Endothelial cell of hepatic sinusoid (primary cell): ENCODE results near the gene ID2.

ENCODE experiments used
- in situ Hi-C: cut with HindIII; loops from 2 replicates; pipeline ENCODE4 v1.10.0; 2017; ENCODE audit warnings: low sequenced_read_pairs

Gene ID2

DNA sequence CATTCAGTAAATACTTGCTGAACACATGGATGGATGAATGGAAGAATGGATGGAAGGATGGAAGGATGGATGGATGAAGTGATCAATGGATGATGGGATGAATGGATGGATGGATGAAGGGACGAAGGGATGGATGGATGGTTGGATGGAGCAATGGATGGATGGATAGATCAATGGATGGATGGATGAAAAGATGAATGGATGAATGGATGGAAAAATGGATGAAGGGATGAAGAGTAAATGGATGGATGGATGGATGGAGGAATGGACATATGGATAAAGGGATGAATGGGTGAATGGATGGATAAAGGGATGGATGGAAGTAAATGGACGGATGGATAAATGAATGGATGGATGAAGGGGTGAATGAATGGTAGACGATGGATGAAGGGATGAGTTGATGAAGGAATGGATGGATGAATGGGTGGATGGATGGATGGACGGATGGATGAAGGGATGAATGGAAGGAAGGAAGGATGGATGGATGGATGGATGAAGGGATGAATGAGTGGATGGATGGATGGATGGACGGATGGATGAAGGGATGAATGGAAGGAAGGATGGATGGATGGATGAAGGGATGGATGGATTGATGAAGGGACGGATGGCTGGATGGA, 13.9 kb upstream of the ID2 start:
- in situ Hi-C loops, result no loop called here

DNA sequence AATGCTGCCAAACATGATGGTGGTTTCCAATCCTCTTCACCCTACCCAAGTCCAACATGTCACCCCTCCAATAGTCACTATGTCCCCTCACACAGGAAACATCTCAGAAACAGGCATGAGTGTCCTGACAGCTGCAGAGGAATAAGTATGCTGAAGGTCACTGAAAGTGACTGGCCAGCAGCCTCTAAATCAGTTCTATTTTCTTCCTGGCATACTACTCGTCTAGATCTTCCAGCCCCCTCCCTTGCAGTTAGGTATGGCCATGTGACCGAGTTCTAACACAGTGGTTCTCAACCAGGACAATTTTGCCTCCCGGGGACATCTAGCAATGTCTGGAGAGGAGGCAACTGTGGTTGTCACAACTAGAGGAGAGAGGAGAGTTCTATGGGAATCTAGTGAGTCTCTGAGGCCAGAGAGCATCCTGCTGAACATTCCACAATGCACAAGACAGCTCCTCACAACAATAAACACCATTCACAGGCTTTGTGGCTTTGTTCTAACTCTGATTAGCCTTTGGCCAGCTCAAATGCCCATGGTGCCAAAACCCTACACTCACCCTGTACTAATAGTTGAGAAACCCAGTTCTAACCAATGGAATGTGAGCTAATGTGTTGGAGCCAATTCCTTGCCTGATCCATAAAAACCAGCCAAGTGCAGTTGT, 12.6 kb upstream of the ID2 start:
- in situ Hi-C loops, result no loop called here

DNA sequence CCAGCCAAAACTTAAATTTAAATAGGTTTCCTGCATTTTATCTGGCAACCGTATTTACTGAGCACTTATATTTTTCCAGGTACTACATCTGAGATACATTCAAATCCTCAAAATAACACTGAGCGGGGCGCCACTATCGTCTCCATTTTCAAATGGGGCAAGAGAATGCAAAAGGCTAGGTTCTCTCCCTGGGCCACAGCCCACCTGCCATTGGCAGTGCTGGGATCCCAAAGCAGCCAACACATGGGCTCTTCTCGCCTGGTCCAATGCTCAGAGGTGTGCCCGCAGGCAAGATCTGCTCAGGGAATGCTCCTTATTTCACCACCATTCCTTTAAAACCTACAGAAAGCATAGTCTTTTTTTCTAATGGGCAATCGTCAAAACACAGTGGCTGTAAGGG, 11.3 kb upstream of the ID2 start:
- in situ Hi-C loops, result no loop called here

DNA sequence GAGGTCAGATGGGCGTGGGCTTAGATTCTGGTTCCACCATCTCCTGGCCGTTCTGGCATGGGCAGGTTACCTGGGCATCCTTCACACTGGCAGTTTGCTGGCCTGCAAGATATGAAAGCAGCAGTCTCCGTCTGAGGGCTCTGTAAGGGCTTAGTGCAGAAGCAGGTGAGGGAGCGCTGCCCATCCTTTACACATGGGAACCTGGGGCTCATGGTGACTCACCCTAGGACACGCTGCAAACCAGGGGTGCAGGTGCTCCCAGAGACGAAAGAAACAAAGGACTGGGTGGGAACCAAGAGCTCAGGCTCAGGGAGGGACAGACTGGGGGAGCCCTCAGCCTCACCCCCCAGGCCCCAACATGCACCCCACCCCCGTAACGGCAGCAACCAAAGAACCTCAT, 10.7 kb upstream of the ID2 start:
- in situ Hi-C loops, result no loop called here

DNA sequence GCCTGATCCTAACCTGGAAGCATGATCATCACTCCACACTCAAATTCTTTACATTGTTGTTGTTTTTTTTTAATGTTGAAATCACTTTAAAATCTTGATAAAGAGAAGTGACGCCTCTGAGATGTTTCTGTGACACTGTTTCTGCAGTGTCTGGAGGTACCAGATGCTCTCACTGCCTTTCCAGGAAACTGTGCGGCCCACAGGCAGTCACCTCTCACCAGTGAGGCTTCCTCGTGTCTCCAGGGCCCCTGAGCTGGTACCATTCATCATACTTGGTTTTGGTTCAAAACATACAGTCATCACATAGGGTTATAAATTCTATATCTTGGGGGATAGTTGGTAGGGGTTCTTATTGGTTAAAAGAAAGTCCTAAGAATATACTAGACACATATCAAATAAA, 10.1 kb upstream of the ID2 start:
- in situ Hi-C loops, result no loop called here

DNA sequence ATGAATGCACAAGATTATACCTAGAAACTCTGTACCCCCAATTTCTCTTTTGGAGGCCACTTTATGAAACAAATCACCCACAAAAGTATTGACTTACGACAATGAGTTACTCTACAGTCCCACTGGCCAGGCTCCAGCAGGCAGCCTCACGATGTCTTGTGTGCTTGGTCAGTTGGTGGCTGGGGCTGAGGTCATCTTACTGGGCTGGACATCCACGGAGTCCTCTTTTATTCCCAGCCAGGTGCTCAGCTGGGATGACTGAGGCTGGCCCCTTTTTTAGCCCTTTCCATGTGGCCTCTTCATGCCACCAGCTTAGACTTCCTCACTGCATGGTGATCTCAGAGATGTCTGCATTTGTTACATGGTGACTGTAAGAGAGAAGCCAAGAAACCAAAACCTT, 8.9 kb upstream of the ID2 start:
- in situ Hi-C loops, result no loop called here

DNA sequence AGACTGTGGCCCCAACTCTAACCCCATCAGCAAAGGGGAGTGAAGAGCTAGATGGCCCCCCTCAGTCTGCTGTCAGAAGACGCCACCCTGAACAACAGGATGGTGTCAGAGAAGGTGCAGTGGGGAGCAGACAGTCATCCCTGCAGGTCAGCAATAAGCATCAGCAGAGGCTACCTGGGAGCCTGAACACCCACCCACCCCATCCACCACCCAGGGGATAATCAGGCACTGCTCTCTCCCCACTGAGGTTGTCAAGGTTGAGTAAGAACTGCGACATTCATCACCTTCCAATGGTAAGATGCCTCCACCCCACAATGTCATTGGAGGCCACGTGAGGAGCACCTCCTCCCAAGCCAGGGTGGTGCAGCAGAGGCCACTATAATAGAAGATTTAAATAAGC, 8.5 kb upstream of the ID2 start:
- in situ Hi-C loops, result no loop called here

DNA sequence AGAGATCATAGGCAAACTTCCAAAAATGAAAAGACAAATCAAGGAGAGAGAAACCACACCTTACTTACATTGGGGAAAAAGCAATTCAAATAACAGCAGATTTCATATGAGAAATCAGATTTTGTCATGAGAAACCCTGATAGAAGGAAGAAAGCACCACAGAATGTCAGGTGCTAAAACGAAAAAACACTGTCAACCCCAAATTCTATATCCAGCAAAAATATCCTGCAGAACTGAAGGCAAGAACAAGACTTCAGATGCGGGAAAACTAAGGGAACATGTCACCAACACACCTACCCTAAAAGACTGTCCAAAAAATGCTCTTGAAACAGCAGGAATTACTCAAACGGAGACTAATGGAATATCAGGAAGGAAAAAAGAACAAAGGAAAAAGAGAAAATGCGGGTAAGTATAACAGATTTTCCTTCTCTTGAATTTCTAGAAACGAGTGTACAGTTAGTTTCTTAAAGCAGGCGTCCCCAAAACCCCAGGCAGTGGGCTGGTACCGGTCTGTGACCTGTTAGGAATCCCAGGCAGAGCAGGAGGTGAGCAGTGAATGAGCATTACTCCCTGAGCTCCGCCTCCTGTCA, 7.3 kb upstream of the ID2 start:
- in situ Hi-C loops, result no loop called here

DNA sequence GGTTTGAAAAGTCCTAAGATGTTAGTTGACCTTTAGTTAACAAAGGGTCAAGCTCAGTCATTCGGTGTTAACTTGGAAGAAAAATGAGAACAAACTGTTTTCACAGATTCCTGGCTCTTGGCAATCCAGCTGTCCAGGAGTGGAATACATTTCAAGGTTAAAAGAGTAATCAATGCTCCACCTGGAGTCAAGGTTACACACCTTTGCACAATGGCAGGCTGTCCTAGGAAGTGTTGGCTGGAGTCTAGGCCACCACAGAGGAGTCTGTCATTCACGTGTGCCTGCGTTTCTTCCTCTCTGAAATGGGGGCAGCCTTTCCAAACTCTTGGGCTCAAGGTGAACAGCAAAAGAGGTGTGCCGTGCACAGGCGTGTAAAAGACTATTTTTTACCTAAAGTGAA, 6.3 kb upstream of the ID2 start:
- in situ Hi-C loops, result no loop called here

DNA sequence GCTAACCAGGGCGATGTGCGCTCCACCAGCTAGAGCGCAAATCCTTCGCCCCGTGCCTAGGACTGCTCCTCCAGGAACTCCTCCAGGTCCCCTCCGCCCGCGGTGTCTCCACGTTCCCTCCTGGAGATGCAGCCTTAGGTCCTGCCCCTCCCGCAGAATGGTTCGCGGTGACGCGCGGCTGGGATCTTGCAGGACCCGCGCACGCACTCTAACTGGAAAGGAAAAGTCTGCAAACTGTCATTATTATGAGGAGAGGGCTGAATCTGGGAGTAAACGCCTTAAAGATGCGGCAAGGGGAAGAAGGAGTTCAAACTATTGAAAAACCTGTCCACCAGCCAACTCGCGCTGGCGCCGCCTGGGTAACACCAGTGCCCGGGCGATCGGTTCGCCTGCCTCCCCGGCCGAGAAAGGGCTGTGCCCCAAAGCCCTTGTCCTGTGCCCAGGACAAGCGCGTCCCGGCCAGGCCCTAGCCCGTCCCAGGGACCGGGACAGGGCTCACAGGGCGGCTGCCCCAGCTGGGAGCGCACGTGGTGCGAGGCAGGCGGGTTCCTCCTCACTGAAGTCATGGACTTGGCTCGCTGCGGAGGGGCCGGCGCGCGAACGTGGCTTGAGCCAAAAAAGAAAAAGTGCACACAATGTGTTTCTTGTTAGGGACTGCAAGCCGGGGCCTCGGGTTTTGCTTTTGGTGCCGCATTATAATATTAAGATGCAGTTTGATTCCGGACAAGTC, 5.5 kb upstream of the ID2 start:
- in situ Hi-C loops, result no loop called here

DNA sequence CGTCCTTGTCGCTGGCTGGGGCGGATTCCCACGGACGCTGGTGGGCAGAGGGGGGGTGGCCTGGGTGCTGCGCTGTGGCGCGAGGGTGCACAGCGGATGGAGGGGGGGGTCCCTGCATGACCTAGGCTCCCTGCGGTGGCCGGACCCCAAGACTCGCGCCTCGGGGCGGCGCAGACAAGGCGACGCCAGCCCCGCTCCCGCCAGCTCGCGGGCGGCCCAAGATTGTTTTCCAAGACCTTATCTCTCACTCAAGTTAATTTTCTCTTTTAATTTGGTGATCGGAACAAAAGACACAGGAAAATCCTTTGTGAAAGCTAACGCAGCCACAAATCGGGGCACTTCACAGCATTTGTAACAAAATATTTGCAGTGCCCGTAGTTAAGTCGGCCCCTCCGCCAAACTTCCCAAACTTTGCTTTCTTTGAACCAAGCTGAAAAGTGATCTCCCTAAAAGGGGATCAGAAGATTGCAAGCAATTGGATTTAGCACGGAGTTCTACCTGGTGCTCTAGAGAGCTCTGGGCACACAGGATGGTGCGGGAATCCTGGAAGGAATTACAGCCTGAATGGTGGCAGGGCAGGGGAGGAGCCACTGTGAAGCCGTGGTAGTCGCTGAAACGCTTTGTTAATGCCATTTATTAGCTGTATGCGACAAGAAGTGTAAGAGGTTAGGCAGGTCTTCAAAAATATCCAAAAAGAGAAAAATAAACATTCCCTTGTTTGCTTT, 4.8 kb upstream of the ID2 start:
- in situ Hi-C loops, result no loop called here

DNA sequence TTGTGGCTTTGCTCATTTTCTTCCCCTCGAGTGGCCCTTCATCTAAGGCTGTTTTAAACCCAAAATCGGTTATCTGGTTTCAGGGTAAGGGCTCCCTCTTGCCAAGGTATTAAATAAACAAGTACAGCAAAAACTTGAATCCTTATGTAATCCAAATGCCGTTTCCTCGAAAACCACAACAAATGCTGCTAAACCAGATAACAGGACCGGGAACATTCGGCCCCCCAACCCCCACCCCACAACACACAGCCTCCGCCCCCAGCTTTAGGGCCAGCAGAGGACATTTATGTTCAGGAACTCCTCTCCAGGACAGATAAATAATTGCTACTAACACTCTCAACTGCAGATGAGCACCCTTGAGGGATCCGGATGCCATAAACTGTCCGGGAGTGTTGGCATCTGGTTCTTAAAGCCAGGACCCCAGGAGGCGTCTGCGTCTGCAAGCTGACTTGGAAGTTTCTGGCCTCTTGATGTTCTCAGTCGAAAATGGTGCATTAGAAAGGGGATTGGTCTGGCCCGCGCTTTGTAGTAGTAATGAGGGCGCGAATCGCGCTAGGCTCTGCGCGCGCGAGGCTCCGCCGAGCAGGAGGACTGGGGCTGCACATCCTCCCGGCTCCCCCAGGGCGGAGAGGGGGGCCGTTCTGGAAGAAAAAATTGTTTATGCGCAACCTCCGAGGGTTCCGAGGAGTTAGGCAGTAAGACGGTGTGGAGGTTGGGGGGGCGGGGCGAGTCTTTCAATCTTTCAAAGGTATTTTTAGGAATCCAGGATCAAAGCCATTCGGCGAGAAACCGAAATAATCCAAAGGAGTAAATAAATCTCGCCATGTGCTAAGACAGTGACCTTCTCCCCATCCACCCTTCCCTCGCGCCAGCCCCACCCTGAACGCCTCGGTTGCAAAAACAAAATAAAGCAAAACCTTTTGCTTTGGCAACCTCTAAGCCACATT, 3.9 kb upstream of the ID2 start:
- in situ Hi-C loops, result no loop called here

DNA sequence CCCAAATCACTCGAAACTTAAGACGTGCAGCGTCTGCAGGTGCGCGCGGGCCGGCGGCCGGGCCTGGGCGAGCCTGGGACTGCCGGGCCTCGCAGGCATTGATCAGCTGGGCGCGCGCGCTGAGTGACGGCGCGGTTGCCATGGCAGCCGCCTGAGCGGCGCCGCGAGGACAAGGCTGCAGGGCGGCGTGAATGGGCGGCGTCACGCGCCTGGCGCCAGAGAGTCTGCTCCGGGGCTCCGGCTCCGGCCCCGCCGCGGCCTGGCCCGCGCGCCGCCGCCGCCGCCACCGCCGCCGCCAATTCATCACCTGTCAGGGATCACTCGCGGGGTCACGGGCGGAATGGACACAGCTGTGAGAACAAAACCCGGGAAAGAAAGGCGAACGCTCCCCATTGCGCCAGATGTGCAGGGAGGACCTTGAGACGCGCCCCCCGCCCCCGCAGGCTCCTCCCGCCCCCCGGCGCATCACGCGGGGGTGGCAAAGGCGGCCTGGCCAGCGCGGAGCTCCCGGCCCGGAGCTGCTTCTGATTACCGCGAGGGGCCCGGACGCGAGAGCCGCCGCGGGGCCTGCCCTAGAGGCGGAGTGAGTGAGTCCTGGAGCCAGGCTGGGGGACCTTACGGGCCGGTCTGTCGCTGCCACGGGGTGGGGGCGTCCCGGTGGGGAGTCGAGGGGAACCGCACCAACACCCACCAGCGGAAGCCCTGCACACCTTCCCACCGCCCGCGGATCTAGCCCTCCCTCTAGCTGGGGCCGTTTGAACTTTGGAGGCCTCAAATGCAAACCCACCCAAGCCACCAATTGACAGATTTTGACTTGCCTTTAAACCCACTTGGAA, 2.9 kb upstream of the ID2 start:
- in situ Hi-C loops, result no loop called here

DNA sequence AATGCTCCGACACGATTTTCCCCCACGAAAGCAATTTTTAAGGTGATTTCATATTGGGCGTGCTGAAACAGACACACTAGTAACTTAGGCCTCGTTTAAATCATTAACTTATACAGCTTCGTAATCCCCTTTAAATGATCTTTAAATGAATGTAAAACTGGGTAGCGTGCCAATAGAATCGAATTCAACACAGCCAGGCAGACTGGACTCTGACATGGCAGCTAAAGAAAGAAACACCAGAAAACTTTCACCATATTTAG, 2.4 kb upstream of the ID2 start:
- in situ Hi-C loops, result no loop called here

DNA sequence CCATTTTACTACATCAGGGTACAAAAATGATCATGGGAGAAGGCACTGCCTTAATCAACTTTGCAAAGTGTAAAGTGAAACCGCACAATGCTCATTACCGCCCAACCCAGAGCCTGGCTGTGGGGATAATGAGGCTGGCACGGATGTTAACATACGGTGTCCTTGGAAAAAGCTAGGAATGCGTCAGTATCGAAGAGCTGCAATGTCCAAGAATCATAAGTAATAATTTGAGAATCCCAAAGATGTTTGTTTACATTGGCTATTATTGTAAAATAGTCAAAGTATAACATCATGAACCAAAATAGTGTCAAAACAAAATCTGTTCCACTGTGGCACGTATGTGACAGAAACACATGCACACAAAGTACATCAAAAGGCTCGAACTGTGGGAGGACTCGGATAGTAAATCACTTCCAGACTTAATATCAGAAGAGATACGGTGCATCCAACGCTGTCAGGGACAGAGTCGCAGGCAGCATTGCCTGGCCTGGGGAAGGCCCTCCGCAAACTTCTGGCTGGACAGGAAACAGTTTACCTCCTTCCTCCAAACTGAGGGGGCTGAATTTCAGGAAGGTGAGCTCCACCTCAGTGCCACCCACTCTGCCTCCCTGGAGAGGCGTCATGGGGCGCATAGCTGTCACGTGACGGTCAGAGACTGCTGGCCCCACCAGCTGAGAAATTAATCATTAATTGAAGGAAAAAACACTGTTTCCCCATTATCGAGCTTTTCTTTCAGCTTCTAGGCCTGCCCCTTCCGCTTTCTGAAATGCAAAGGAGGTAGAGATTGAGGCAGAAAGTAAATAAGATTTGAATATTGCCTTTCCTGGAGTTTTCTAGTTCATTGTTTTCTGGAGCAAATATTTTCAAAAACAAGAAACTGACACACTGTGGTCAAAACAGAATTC, 1.8 kb upstream of the ID2 start:
- in situ Hi-C loops, result no loop called here

DNA sequence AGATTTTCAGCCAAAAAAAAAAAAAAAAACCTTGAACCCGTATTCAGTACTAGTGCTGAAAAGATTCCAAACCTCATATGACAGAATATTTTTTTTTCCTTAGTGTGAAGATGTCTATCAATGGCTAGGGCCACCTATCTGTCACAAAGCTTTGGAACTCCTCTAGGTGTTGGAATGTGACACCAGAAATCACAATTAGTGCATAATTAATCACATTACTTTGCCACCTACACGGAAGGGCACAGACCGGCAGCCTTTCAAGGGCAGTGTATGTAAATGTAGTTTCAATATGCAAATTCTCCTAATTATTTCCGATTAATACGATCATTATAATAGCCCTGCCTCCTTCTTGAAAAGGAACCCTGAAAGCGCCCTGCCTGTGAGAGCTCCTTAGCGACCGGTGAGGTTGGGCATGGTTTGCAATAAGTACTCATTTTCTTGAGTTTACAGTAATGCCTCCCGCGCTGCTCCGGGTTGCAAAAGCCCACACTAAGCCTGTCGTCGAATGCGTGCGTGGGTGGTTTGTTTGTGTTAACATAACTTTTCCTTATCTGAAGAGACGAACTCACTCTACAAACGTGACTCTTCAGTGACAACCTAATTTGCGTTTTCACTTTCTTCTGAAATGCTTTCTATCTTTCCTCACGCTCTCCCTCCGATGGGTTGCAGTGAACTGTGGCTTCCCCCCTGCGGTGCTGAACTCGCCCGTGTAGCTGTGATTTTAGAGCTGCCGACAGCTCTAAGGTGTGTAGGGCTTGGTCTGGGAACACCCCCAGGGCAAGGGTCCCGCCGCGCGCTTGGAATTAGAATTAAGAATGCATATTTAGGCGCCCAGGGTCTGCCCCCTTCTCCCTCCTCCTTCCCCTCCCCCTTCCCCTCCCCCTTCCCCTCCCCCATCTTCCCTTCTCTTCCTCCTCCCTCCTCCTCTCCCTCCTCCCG, 765 bp upstream of the ID2 start:
- in situ Hi-C loops, result no loop called here
